Measurements from ENCODE around the gene ADAM15.

The ADAM15 gene

GRCh38 chr1:155012026-155012546, 39.0 kb upstream of the ADAM15 start:
- DNase-seq = peak; percentile 75 to 77

GRCh38 chr1:155012776-155013602, 38.1 kb upstream of the ADAM15 start:
- no peak for DNase-seq

GRCh38 chr1:155013632-155014031, 37.5 kb upstream of the ADAM15 start:
- DNase-seq = no peak

GRCh38 chr1:155014709-155015508, 36.2 kb upstream of the ADAM15 start:
- no peak for DNase-seq

- DNase-seq = no peak
These were observed 35.4 kb upstream of the ADAM15 start for GRCh38 chr1:155015527-155016230.

GRCh38 chr1:155016231-155016831, 34.8 kb upstream of the ADAM15 start:
- no peak for DNase-seq

- DNase-seq = peak; percentile 84 to 87
These were observed 33.8 kb upstream of the ADAM15 start for GRCh38 chr1:155017041-155017945.

GRCh38 chr1:155017946-155018316, 33.2 kb upstream of the ADAM15 start:
- no peak for DNase-seq

- DNase-seq = no peak
These were observed 32.3 kb upstream of the ADAM15 start for GRCh38 chr1:155018617-155019348.

- DNase-seq = no peak
These were observed 31.5 kb upstream of the ADAM15 start for GRCh38 chr1:155019377-155020245.

- DNase-seq = no peak
These were observed 28.8 kb upstream of the ADAM15 start for GRCh38 chr1:155022136-155022926.

- no peak for DNase-seq
These were observed 28.2 kb upstream of the ADAM15 start for GRCh38 chr1:155022927-155023236.

- no peak for DNase-seq
These were observed 27.5 kb upstream of the ADAM15 start for GRCh38 chr1:155023627-155024026.

- no peak for DNase-seq
These were observed 26.8 kb upstream of the ADAM15 start for GRCh38 chr1:155024315-155024714.

- no peak for DNase-seq
These were observed 25.0 kb upstream of the ADAM15 start for GRCh38 chr1:155026154-155026553.

- DNase-seq = no peak
These were observed 24.5 kb upstream of the ADAM15 start for GRCh38 chr1:155026588-155026987.

- no peak for DNase-seq
These were observed 21.4 kb upstream of the ADAM15 start for GRCh38 chr1:155029513-155030242.

GRCh38 chr1:155030243-155030795, 20.8 kb upstream of the ADAM15 start:
- DNase-seq = no peak

All from hippocampal formation (tissue), 2 donors.